ENCODE measurements around the gene GLB1L2. TPM values are rescaled to one million over a fixed set of nuclear protein-coding genes. Genes with fewer than 3 reads are reported as not detected.
"Not testable (repeated sequence)": the region's sequence is repeated elsewhere in the genome, so short reads cannot be mapped to it uniquely, and the experiment has no call there.

Gene GLB1L2
- total and polyA plus RNA-seq, 7 experiments from 2014 or later = 0.26 to 2.4 (median 1.4) TPM

DNA sequence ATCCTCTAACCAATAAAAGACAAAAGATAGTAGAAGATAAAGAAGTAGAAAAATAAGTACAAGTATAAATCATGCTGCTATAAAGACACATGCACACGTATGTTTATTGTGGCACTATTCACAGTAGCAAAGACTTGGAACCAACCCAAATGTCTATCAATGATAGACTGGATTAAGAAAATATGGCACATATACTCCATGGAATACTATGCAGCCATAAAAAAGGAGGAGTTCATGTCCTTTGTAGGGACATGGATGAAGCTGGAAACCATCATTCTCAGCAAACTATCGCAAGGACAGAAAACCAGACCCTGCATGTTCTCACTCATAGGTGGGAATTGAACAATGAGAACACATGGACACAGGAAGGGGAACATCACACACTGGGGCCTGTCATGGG is 10.4 kb upstream of the GLB1L2 start:
- H3K36me3 ChIP-seq (ENCODE audit: control insufficient read depth in 2 of 3, insufficient read depth in 3 of 3, low read length in 3 of 3); H3K27ac ChIP-seq (ENCODE audit: low read depth, low read length); H3K4me3 ChIP-seq (ENCODE audit: low read length); H3K4me1 ChIP-seq (ENCODE audit: control insufficient read depth in 2 of 2, insufficient read depth in 2 of 2, low read length in 2 of 2); H3K4me1 Mint-ChIP-seq; intact Hi-C loops (cut with micrococcal nuclease); H3K27me3 Mint-ChIP-seq; ATAC-seq; H3K27me3 ChIP-seq (ENCODE audit: control insufficient read depth in 2 of 2, insufficient read depth in 2 of 2, low read length in 2 of 2); H3K27ac Mint-ChIP-seq; CTCF ChIA-PET; DNase-seq; H3K4me3 Mint-ChIP-seq: not testable (repeated sequence)
- H3K9me3 ChIP-seq (ENCODE audit: control insufficient read depth in 2 of 3, low read length in 3 of 3) = peaks cover 0 to 16% (median 0%) of the 10 kb centered on the region in 3 experiments
- POLR2A ChIA-PET = interaction anchor here (1.3 kb wide), 1 partner anchor 68 kb away, joined by 3 read pairs; the partner anchor contains the start of genes ACAD8 and THYN1
- H3K9me3 Mint-ChIP-seq = peaks cover 5 to 53% (median 28%) of the 10 kb centered on the region in 11 donors
- H3K36me3 Mint-ChIP-seq = peaks cover 5 to 35% (median 16%) of the 10 kb centered on the region in 5 donors

DNA sequence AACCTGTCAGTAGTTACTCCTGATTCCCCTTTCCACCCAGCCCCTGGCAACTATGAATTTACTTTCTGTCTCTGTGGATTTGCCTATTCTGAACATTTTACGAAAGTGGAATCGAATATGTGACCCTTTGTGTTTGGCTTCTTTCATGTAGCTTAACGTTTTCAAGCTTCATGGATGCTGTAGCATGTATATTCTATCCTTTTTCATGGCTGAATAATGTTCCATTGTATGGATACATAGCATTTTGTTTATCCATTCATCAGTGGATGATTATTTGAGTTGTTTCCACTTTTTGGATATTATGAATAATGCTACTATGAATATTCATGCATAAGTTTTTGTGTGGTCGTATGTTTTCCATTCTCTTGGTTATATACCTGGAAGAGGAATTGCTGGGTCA is 9.2 kb upstream of the GLB1L2 start:
- no peak overlapping the region for H3K27ac ChIP-seq (ENCODE audit: low read depth, low read length)
- Mint-ChIP-seq H3K4me3 (no peak overlapping the region), H3K4me1 (no peaks in the 10 kb centered on the region), H3K27ac (no peak overlapping the region), H3K9me3 (peaks cover 5 to 41% (median 20%) of the 10 kb centered on the region in 11 donors), H3K27me3 (peaks cover 0 to 6% (median 3%) of the 10 kb centered on the region in 5 donors), H3K36me3 (peaks cover 5 to 25% (median 13%) of the 10 kb centered on the region in 5 donors)
- no peaks in the 10 kb centered on the region for H3K36me3 ChIP-seq (ENCODE audit: control insufficient read depth in 2 of 3, insufficient read depth in 3 of 3, low read length in 3 of 3)
- H3K27me3 ChIP-seq (ENCODE audit: control insufficient read depth in 2 of 2, insufficient read depth in 2 of 2, low read length in 2 of 2) = no peaks in the 10 kb centered on the region
- peaks cover 0 to 10% (median 0%) of the 10 kb centered on the region in 3 experiments for H3K9me3 ChIP-seq (ENCODE audit: control insufficient read depth in 2 of 3, low read length in 3 of 3)
- ATAC-seq = no peak
- CTCF ChIA-PET = no interaction called here
- no peak for DNase-seq
- no peak overlapping the region for H3K4me3 ChIP-seq (ENCODE audit: low read length)
- H3K4me1 ChIP-seq (ENCODE audit: control insufficient read depth in 2 of 2, insufficient read depth in 2 of 2, low read length in 2 of 2) = no peaks in the 10 kb centered on the region
- POLR2A ChIA-PET = no interaction called here
- intact Hi-C loops (cut with micrococcal nuclease) = no loop called here

- H3K9me3 Mint-ChIP-seq = peaks cover 0 to 2% (median 0%) of the 10 kb centered on the region in 11 donors
- H3K27ac Mint-ChIP-seq = no peak overlapping the region
- no peak for ATAC-seq
- Histone ChIP-seq H3K27ac (ENCODE audit: low read depth, low read length) (no peak overlapping the region), H3K4me3 (ENCODE audit: low read length) (no peak overlapping the region), H3K9me3 (ENCODE audit: control insufficient read depth in 2 of 3, low read length in 3 of 3) (no peaks in the 10 kb centered on the region), H3K36me3 (ENCODE audit: control insufficient read depth in 2 of 3, insufficient read depth in 3 of 3, low read length in 3 of 3) (no peaks in the 10 kb centered on the region), H3K27me3 (ENCODE audit: control insufficient read depth in 2 of 2, insufficient read depth in 2 of 2, low read length in 2 of 2) (no peaks in the 10 kb centered on the region), H3K4me1 (ENCODE audit: control insufficient read depth in 2 of 2, insufficient read depth in 2 of 2, low read length in 2 of 2) (peaks cover 7 to 9% of the 10 kb centered on the region in 2 donors)
- peaks cover 3 to 19% (median 17%) of the 10 kb centered on the region in 7 donors for H3K4me1 Mint-ChIP-seq
- H3K27me3 Mint-ChIP-seq = peaks cover 5 to 39% (median 9%) of the 10 kb centered on the region in 5 donors
- intact Hi-C loops (cut with micrococcal nuclease) = no loop called here
- H3K4me3 Mint-ChIP-seq = no peak overlapping the region
- ChIA-PET POLR2A (interaction anchor here (1.8 kb wide), 1 partner anchor 104 kb away, joined by 5 read pairs; the partner anchor contains the start of gene VPS26B), CTCF (no interaction called here)
- no peaks in the 10 kb centered on the region for H3K36me3 Mint-ChIP-seq
- DNase-seq = no peak
Observed at GRCh38 chr11:134328433-134328832, 3.4 kb upstream of the GLB1L2 start.

DNA sequence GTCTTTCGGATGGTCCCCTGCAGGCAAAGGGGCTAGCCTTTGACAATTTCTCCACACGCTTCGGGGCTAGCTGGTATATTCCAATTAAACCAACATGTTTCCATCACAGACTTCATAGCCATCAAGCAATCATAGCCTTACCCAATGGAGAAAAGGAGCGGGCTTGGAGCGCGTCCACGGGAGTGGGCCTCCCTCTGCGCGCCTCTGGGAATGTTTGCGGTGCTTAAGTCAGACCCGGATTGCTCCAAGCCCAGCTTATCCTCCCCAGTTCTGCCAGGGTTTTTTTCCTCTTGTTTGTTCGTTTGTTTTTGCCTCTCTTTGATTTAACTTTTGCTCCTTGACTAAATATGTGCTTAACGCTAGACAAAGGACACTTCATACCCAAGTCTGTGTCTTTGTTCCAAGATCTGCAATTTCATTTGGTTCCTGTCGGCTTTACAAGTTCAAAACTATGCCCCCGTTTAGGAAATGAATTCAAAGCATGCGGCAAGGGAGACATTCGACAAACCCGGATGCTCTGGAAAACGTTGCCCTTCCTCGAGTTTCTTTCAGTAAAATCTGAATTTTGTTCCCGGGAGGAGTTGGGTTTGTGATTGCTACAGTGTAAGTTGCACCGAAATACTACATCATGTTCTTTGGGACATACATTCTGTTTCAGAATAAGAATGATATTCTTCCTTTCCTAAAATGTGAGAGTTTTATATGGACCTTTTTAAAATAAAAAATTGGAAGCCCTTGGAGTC is 1.0 kb upstream of the GLB1L2 start:
- Mint-ChIP-seq H3K9me3 (peaks cover 0 to 2% (median 0%) of the 10 kb centered on the region in 11 donors), H3K4me1 (peaks cover 3 to 19% (median 17%) of the 10 kb centered on the region in 7 donors), H3K27ac (peak overlapping the region in 2 of 9 donors; percentile 6 to 54), H3K36me3 (no peaks in the 10 kb centered on the region), H3K4me3 (peak overlapping the region; percentile 77 to 94 (median 88)), H3K27me3 (peaks cover 5 to 57% (median 9%) of the 10 kb centered on the region in 5 donors)
- intact Hi-C loops (cut with micrococcal nuclease) = loop anchor here (1.0 to 5.0 kb wide), 11 partner anchors 19 to 383 kb away; partner anchors contain the start of genes ACAD8 (in 2 of the 2), GLB1L3 (in 2 of the 2), THYN1 (in 2 of the 2) and VPS26B (in 2 of the 2)
- ChIA-PET POLR2A (no interaction called here), CTCF (no interaction called here)
- ATAC-seq (no peak), DNase-seq (peak in 1 of 9 donors; percentile 4)
- Histone ChIP-seq H3K27me3 (ENCODE audit: control insufficient read depth in 2 of 2, insufficient read depth in 2 of 2, low read length in 2 of 2) (no peaks in the 10 kb centered on the region), H3K27ac (ENCODE audit: low read depth, low read length) (no peak overlapping the region), H3K9me3 (ENCODE audit: control insufficient read depth in 2 of 3, low read length in 3 of 3) (no peaks in the 10 kb centered on the region), H3K4me1 (ENCODE audit: control insufficient read depth in 2 of 2, insufficient read depth in 2 of 2, low read length in 2 of 2) (peaks cover 7 to 9% of the 10 kb centered on the region in 2 donors), H3K36me3 (ENCODE audit: control insufficient read depth in 2 of 3, insufficient read depth in 3 of 3, low read length in 3 of 3) (no peaks in the 10 kb centered on the region), H3K4me3 (ENCODE audit: low read length) (peak overlapping the region; percentile 17)

DNA sequence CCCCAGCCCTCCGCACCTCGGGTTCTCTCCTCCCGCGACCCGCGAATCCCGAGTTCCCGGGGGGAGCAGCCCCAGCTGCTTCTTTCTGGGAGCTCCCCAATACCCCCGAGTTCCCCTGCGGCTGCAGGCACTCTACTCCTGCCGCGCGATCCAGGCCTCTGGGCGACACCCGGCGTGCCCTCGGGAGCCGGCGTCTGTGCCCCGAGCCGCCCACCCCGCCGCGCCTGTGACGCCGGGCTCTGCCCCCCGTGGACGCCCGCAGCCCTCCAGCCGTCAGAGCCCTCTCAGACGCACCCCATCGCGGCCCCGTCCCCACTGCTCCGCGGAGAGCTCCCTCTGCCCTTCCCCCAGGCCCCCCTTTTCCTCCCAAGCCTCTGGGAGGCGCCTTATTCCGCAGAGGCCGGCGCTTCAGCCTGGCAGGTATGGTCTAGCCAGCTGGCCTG is 422 bp downstream of the GLB1L2 start:
- peak overlapping the region; percentile 77 to 88 (median 84) for H3K4me3 Mint-ChIP-seq
- intact Hi-C loops (cut with micrococcal nuclease) = loop anchor here (5.0 kb wide), 5 partner anchors 80 to 385 kb away; partner anchors contain the start of genes ACAD8 (in 1 of the 2), IGSF9B (in 1 of the 2) and THYN1 (in 1 of the 2)
- H3K4me1 Mint-ChIP-seq = peaks cover 3 to 19% (median 17%) of the 10 kb centered on the region in 7 donors
- H3K27ac ChIP-seq (ENCODE audit: low read depth, low read length) = no peak overlapping the region
- no peaks in the 10 kb centered on the region for H3K36me3 ChIP-seq (ENCODE audit: control insufficient read depth in 2 of 3, insufficient read depth in 3 of 3, low read length in 3 of 3)
- H3K27ac Mint-ChIP-seq = peak overlapping the region in 5 of 9 donors; percentile 16 to 76 (median 34)
- ATAC-seq (peak; percentile 14), DNase-seq (peak in 1 of 9 donors; percentile 38)
- H3K4me1 ChIP-seq (ENCODE audit: control insufficient read depth in 2 of 2, insufficient read depth in 2 of 2, low read length in 2 of 2) = peaks cover 7 to 9% of the 10 kb centered on the region in 2 donors
- CTCF ChIA-PET = no interaction called here
- no peaks in the 10 kb centered on the region for H3K9me3 ChIP-seq (ENCODE audit: control insufficient read depth in 2 of 3, low read length in 3 of 3)
- no peaks in the 10 kb centered on the region for H3K36me3 Mint-ChIP-seq
- H3K4me3 ChIP-seq (ENCODE audit: low read length) = peak overlapping the region; percentile 66
- peaks cover 5 to 60% (median 9%) of the 10 kb centered on the region in 5 donors for H3K27me3 Mint-ChIP-seq
- H3K27me3 ChIP-seq (ENCODE audit: control insufficient read depth in 2 of 2, insufficient read depth in 2 of 2, low read length in 2 of 2) = no peaks in the 10 kb centered on the region
- POLR2A ChIA-PET = interaction anchor here (0.7 to 1.5 kb wide), 3 partner anchors 56 to 108 kb away, joined by 3 to 9 read pairs (median 4); partner anchors contain the start of genes GLB1L3 and VPS26B
- H3K9me3 Mint-ChIP-seq = no peaks in the 10 kb centered on the region

DNA sequence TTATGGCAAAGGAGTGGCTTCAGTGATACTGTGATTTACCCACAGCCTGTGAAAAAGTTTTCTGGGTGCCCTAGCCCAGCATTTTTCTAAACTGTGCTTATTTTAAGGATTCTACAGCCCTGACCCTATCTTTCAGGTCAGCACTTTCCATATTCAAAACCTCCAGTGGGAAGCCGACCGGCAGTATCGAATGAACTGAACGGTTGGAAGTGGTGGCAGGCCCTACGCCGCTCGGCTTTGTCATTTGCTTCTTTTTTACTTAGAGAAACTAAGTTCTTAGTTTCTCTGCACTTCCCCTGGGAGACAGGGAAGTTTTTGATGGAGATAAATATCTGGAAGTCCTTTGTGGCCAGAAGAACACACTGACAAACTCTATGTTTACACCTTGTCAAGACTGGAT is 994 bp downstream of the GLB1L2 start:
- Histone ChIP-seq H3K4me3 (ENCODE audit: low read length) (peak overlapping the region; percentile 66), H3K27me3 (ENCODE audit: control insufficient read depth in 2 of 2, insufficient read depth in 2 of 2, low read length in 2 of 2) (no peaks in the 10 kb centered on the region), H3K36me3 (ENCODE audit: control insufficient read depth in 2 of 3, insufficient read depth in 3 of 3, low read length in 3 of 3) (no peaks in the 10 kb centered on the region), H3K9me3 (ENCODE audit: control insufficient read depth in 2 of 3, low read length in 3 of 3) (no peaks in the 10 kb centered on the region), H3K4me1 (ENCODE audit: control insufficient read depth in 2 of 2, insufficient read depth in 2 of 2, low read length in 2 of 2) (peaks cover 7 to 9% of the 10 kb centered on the region in 2 donors), H3K27ac (ENCODE audit: low read depth, low read length) (no peak overlapping the region)
- no peaks in the 10 kb centered on the region for H3K36me3 Mint-ChIP-seq
- peaks cover 3 to 19% (median 17%) of the 10 kb centered on the region in 7 donors for H3K4me1 Mint-ChIP-seq
- DNase-seq (no peak), ATAC-seq (no peak)
- peak overlapping the region; percentile 77 to 88 (median 84) for H3K4me3 Mint-ChIP-seq
- ChIA-PET POLR2A (interaction anchor here (1.2 to 1.5 kb wide), 2 partner anchors 57 to 108 kb away, joined by 4 to 9 read pairs; partner anchors contain the start of genes GLB1L3 and VPS26B), CTCF (no interaction called here)
- H3K27me3 Mint-ChIP-seq = peaks cover 5 to 57% (median 9%) of the 10 kb centered on the region in 5 donors
- intact Hi-C loops (cut with micrococcal nuclease) = loop anchor here (5.0 kb wide), 5 partner anchors 80 to 385 kb away; partner anchors contain the start of genes ACAD8 (in 1 of the 2), IGSF9B (in 1 of the 2) and THYN1 (in 1 of the 2)
- no peaks in the 10 kb centered on the region for H3K9me3 Mint-ChIP-seq
- peak overlapping the region in 5 of 9 donors; percentile 16 to 76 (median 34) for H3K27ac Mint-ChIP-seq

Data from naive thymus-derived CD4-positive, alpha-beta T cell (primary cell).